SK-MEL-5 (cell line): ENCODE measurements around the gene CDKAL1. TPM values are rescaled to one million over a fixed set of nuclear protein-coding genes. Genes with fewer than 3 reads are reported as not detected.
"Not testable (repeated sequence)": the region's sequence is repeated elsewhere in the genome, so short reads cannot be mapped to it uniquely, and the experiment has no call there.

Experiments used
- DNase-seq: peaks from one replicate; pipeline ENCODE4 v3.0.0-alpha.2; 2016; ENCODE audit warnings: low read depth, low spot score
- in situ Hi-C: cut with HindIII; loops from 2 replicates; pipeline ENCODE4 v1.10.0; 2016; ENCODE audit warnings: low sequenced_read_pairs, high pct_unique_total_duplicates, low pct_unique_long_range_greater_than_20kb
- total RNA-seq: library from RNA; depleted of rRNA; stranded (reverse); fragments of >200 nt; shearing (Covaris generic); gene quantifications from 2 replicates; pipeline ENCODE4 v1.2.3, GENCODE V29; 2014

Gene CDKAL1
- total RNA-seq, 1 experiment from 2014 or later, result 32.7 TPM

- DNase-seq, result no peak
- in situ Hi-C loops, result no loop called here
Observed at GRCh38 chr6:20729086-20729485, 194.8 kb downstream of the CDKAL1 start.

DNA sequence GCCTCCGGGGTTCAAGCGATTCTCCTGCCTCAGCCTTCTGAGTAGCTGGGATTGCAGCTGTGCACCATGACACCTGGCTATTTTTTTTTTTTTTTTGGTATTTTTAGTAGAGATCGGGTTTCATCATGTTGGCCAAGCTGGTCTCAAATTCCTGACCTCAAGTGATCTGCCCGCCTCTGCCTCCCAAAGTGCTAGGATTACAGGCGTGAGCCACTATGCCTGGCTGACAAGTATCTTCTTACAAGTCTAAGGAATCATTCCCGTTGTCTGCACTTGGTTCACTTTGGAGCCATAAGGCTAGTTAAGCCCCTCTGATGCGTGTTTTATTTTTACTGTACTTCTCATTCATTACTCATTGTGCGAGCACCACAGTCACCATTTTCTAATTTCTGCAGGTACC lies 198.1 kb downstream of the CDKAL1 start:
- DNase-seq, in situ Hi-C loops: not testable (repeated sequence)

- in situ Hi-C loops, result no loop called here
- no peak for DNase-seq
Observed at GRCh38 chr6:20732896-20733295, 198.6 kb downstream of the CDKAL1 start.

GRCh38 chr6:20737912-20738311 lies 203.7 kb downstream of the CDKAL1 start:
- in situ Hi-C loops, result no loop called here
- DNase-seq, result no peak

- DNase-seq, result no peak
- in situ Hi-C loops, result no loop called here
Observed at GRCh38 chr6:20740088-20740487, 205.8 kb downstream of the CDKAL1 start.

GRCh38 chr6:20740727-20741126 lies 206.5 kb downstream of the CDKAL1 start:
- no peak for DNase-seq
- in situ Hi-C loops, result no loop called here

- DNase-seq, result no peak
- in situ Hi-C loops, result no loop called here
Observed at GRCh38 chr6:20741490-20741889, 207.2 kb downstream of the CDKAL1 start.

DNA sequence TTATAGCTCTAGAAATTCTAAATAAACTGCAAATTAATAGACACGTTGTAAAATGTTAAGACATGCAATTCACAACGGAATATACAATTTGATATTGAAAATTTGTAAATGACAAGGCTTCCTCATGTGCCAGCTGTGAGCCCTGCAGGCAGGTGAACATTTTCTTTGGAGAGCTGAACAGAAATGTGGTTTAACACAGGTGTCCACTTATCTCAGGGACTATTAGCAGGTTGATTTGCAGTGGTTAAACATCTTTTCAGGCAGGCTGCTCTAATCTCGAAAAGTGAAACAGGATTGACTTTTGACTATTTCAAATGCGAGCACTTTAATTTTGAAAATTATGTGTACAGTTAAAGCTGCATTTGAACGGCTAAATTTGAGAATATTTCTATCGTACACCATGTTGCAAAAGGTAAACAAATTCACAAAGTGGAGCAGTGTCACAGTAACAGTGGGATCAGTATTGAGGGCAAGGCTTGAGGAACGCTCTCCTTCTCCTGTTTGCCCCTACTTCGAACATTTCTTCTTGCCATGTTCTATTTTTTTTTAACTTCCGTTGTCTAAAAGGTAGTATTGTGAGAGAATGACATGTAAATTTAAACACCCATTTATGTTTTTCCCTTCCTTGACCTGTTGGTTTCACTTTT lies 210.8 kb downstream of the CDKAL1 start:
- DNase-seq, result no peak
- in situ Hi-C loops, result no loop called here

- in situ Hi-C loops, result no loop called here
- no peak for DNase-seq
Observed at GRCh38 chr6:20746024-20746423, 211.8 kb downstream of the CDKAL1 start.

DNA sequence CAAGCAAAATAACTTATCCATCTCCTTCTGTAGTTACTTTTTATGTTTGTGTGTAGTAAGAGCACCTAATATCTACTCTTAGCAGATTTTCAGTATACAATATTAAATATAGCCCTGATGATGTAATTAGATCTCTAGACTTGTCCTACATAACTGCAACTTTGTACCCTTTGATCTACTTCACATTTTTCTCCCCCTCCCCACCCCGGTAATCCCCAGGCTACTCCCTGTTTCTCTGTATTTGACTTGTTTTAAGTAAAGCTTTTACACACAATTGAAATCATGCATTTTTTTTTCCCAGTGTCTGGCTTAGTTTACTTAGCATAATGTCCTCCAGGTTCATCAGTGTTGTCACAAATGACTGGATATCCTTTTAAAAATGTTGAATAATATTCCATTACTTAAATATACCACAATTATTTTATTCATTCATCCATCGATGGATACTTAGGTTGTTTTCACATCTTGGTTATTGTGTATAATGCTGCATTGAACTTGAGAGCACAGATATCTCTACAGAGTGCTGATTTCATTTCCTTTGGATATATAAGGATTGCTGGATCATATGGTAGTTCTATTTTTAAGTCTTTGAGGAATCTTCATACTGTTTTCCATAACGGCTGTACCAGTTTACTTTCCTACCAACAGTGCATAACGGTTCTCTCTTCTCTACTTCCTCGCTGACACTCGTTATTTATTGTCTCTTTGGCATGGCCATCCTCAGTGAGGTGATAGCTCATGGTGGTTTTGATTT lies 212.7 kb downstream of the CDKAL1 start:
- DNase-seq, result no peak
- in situ Hi-C loops, result no loop called here

GRCh38 chr6:20747991-20748390 lies 213.7 kb downstream of the CDKAL1 start:
- in situ Hi-C loops, result no loop called here
- DNase-seq, result no peak

DNA sequence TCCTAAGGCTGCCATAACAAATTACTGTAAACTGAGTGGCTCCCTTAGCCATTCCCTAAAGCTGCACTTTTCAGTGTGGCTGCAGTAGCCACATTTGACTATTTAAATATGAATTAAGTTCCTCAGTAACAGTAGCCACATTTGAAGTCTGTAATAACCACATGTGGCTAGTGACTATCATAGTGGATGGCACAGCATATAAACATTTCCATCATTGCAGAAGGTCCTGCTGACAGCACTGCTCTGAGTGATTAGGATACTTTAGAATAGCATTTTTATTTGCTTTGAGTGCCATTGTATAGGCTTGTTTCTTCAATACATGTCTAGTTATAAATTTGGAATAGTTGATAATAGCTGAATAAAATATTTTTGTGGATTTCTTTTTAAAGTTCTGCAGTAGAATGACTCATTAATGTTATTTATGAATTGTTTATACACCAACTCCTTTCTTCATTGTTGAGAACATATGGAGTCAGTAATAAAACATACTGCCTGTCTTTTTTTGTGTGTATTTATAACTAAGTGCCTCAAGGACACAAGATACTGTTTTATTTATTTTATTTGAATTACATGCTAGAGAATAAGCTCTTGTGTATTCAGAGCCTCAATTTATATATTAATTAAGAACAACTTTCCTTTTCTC lies 217.2 kb downstream of the CDKAL1 start:
- in situ Hi-C loops, result no loop called here
- no peak for DNase-seq

- in situ Hi-C loops, result no loop called here
- no peak for DNase-seq
Observed at GRCh38 chr6:20755631-20756030, 221.4 kb downstream of the CDKAL1 start.

- DNase-seq, in situ Hi-C loops: not testable (repeated sequence)
Observed at GRCh38 chr6:20756584-20757147, 222.4 kb downstream of the CDKAL1 start.

DNA sequence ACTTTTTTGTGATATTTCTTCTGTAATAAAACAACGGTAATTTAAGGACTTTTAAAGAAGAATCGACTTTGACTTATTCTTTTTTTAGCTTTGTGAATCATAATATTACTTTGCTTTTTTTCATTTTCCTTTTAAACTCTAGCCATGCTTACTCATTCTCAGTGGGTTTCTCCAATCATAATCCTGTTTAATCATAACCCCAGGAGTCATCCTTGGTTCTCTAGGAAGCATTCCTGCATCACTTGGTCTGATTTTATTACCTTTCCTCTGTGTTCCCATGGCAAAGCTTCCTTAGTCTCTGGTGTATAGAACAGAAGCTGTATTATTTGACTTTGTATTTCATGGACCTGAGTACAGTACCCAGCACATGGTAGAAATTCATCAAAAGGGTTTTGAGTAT lies 223.5 kb downstream of the CDKAL1 start:
- in situ Hi-C loops, result no loop called here
- no peak for DNase-seq

- DNase-seq, result no peak
- in situ Hi-C loops, result no loop called here
Observed at GRCh38 chr6:20763296-20763695, 229.0 kb downstream of the CDKAL1 start.

GRCh38 chr6:20769631-20770030 lies 235.4 kb downstream of the CDKAL1 start:
- in situ Hi-C loops, result no loop called here
- no peak for DNase-seq

- DNase-seq, result no peak
- in situ Hi-C loops, result no loop called here
Observed at GRCh38 chr6:20770773-20771172, 236.5 kb downstream of the CDKAL1 start.
